Measurements from ENCODE around the gene RAP1GAP. TPM values are rescaled to one million over a fixed set of nuclear protein-coding genes. Genes with fewer than 3 reads are reported as not detected.

RAP1GAP gene
- total RNA-seq, 1 experiment from 2014 or later: 30.2 TPM

GRCh38 chr1:21621051-21621450, 48.1 kb downstream of the RAP1GAP start:
- CTCF ChIA-PET: no interaction called here
- H2AFZ ChIP-seq: no peak overlapping the region
- no peaks in the 10 kb centered on the region for H3K36me3 ChIP-seq (ENCODE audit: low read depth)
- TSS peak; percentile 16 for BruUV-seq (replicated peaks)
- no peak overlapping the region for H3K27ac ChIP-seq
- peak overlapping the region; percentile 58; the same call in 1 of the 2 replicates for H3K4me3 ChIP-seq
- H3K4me2 ChIP-seq: peak overlapping the region; percentile 82
- intact Hi-C loops (cut with micrococcal nuclease; ENCODE audit: unreplicated experiment): no loop called here
- H3F3A ChIP-seq (ENCODE audit: insufficient read depth, low read depth): peaks cover 8% of the 10 kb centered on the region; the same call in 1 of the 2 replicates
- POLR2A ChIA-PET (ENCODE audit: unreplicated experiment): no interaction called here
- 0 out of 2 replicates have a peak, but pooled peaks cover 5% of the 10 kb centered on the region for H3K79me2 ChIP-seq (ENCODE audit: low read depth)
- no peak for TF ChIP-seq EZH2 (IDR thresholded peaks at IDR 0.05; ENCODE audit: low read depth)
- H3K9me3 ChIP-seq (ENCODE audit: insufficient read depth, low read depth): no peaks in the 10 kb centered on the region
- no peaks in the 10 kb centered on the region for H4K20me1 ChIP-seq (ENCODE audit: insufficient read depth)
- H3K27me3 ChIP-seq (ENCODE audit: insufficient read depth, low read depth): no peaks in the 10 kb centered on the region
- peaks cover 26% of the 10 kb centered on the region for H3K4me1 ChIP-seq (replicated peaks; ENCODE audit: insufficient read depth)
- no peak for DNase-seq
- no peaks in the 10 kb centered on the region for H3K9me2 ChIP-seq (ENCODE audit: insufficient read depth)

DNA sequence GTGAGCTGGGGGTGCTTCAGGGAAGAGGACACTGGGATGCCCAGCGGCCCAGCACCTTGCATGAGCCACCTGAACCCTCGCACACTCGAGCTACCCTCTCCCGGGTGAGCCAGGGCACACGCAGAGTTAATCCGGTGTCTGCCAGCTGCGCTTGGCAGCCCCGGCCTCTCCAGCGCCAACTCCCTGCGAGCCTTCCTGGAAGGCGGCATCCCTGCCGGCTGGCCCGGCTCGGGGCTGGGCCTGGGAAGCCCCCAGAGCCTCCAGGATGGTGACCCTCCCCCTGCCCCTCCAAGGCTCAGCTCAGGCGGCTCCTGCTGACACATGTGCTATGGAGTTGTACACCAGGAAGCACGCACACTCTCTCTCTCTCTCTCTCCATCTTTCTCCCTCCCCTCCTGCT, 48.7 kb downstream of the RAP1GAP start:
- TF ChIP-seq CTCF (conservative IDR thresholded peaks at IDR 0.05): no peak
- TF ChIP-seq EZH2 (IDR thresholded peaks at IDR 0.05; ENCODE audit: low read depth): no peak
- H3K4me1 ChIP-seq (replicated peaks; ENCODE audit: insufficient read depth): peaks cover 21% of the 10 kb centered on the region
- peak overlapping the region; percentile 82; the same call in 1 of the 2 replicates for H3K4me2 ChIP-seq
- H3K27me3 ChIP-seq (ENCODE audit: insufficient read depth, low read depth): no peaks in the 10 kb centered on the region
- CTCF ChIA-PET: interaction anchor here (0.5 kb wide), 1 partner anchor 14 kb away, joined by 4 read pairs; no protein-coding TSS in a partner anchor
- peaks cover 3% of the 10 kb centered on the region; the same call in 1 of the 2 replicates for H3F3A ChIP-seq (ENCODE audit: insufficient read depth, low read depth)
- no peaks in the 10 kb centered on the region for H3K9me3 ChIP-seq (ENCODE audit: insufficient read depth, low read depth)
- H3K4me3 ChIP-seq: no peak overlapping the region
- no peaks in the 10 kb centered on the region for H3K9me2 ChIP-seq (ENCODE audit: insufficient read depth)
- no peak overlapping the region for H3K27ac ChIP-seq
- H3K36me3 ChIP-seq (ENCODE audit: low read depth): no peaks in the 10 kb centered on the region
- POLR2A ChIA-PET (ENCODE audit: unreplicated experiment): no interaction called here
- BruUV-seq (replicated peaks): no TSS peak
- 0 out of 2 replicates have a peak, but pooled peaks cover 5% of the 10 kb centered on the region for H3K79me2 ChIP-seq (ENCODE audit: low read depth)
- DNase-seq: no peak
- intact Hi-C loops (cut with micrococcal nuclease; ENCODE audit: unreplicated experiment): no loop called here
- no peaks in the 10 kb centered on the region for H4K20me1 ChIP-seq (ENCODE audit: insufficient read depth)
- no peak overlapping the region for H2AFZ ChIP-seq

DNA sequence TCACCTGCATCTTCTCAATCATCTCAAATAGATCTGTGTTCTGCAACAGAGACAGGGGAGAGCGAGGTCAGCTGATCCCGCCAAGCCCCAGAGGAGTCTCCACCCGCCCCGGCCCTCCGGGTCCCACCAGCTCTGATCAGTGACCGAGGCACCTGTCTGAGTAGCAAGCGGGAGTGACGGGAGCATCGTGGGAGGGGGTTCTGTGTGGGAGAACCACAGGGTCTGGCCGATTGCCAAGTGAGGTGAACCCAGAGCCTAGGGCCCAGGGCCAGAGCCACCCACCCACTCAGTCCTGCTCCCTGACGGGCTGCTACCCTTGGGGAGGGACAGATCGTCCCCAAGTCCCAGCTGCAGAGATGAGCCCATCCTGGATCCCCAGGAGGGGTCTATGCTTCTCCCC, 49.1 kb downstream of the RAP1GAP start:
- H3K9me2 ChIP-seq (ENCODE audit: insufficient read depth): no peaks in the 10 kb centered on the region
- H3K4me1 ChIP-seq (replicated peaks; ENCODE audit: insufficient read depth): peaks cover 20% of the 10 kb centered on the region
- ChIA-PET POLR2A (ENCODE audit: unreplicated experiment) (no interaction called here), CTCF (interaction anchor here (0.5 kb wide), 1 partner anchor 14 kb away, joined by 4 read pairs; no protein-coding TSS in a partner anchor)
- H2AFZ ChIP-seq: no peak overlapping the region
- 0 out of 2 replicates have a peak, but pooled peaks cover 5% of the 10 kb centered on the region for H3K79me2 ChIP-seq (ENCODE audit: low read depth)
- H3K27ac ChIP-seq: no peak overlapping the region
- no peaks in the 10 kb centered on the region for H4K20me1 ChIP-seq (ENCODE audit: insufficient read depth)
- H3K4me3 ChIP-seq: no peak overlapping the region
- H3F3A ChIP-seq (ENCODE audit: insufficient read depth, low read depth): no peaks in the 10 kb centered on the region; the same call in 1 of the 2 replicates
- intact Hi-C loops (cut with micrococcal nuclease; ENCODE audit: unreplicated experiment): no loop called here
- no peaks in the 10 kb centered on the region for H3K9me3 ChIP-seq (ENCODE audit: insufficient read depth, low read depth)
- no peaks in the 10 kb centered on the region for H3K36me3 ChIP-seq (ENCODE audit: low read depth)
- TF ChIP-seq EZH2 (IDR thresholded peaks at IDR 0.05; ENCODE audit: low read depth): no peak
- TF ChIP-seq CTCF (conservative IDR thresholded peaks at IDR 0.05): no peak
- BruUV-seq (replicated peaks): no TSS peak
- H3K27me3 ChIP-seq (ENCODE audit: insufficient read depth, low read depth): no peaks in the 10 kb centered on the region
- no peak overlapping the region for H3K4me2 ChIP-seq
- DNase-seq: no peak

Measured in PC-9 (cell line).